ENCODE measurements around the gene GPR139.

The GPR139 gene

DNA sequence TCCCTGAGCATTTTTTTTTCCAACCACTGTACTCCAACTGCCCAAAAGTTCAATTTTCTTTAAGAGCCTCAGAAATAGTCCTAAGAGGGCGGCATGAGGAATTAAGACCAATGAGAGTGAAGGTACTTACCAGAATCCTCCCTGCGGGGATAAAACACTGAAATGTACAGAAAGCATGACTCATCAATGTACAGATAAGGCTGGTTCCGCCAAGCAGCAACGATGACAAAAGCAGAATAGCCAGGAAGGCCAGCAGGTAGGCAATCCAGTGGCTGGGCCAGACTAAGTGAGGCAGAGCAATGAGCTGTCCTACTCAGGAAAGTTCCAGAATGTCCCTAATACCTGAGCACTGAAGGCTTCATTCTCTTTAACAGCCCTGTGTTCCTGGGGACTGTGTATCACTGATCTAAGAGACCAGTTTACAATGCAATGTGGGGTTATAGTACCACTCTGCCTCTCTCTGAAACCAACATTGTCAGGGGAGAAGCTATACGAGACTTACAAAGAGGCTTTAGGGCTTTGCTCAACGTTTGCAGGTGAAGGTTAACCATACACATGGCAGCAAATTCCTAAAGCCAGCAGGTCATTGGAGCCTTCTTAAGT is 11.0 kb upstream of the GPR139 start (continued):
- TF ChIP-seq, protein P1, sequence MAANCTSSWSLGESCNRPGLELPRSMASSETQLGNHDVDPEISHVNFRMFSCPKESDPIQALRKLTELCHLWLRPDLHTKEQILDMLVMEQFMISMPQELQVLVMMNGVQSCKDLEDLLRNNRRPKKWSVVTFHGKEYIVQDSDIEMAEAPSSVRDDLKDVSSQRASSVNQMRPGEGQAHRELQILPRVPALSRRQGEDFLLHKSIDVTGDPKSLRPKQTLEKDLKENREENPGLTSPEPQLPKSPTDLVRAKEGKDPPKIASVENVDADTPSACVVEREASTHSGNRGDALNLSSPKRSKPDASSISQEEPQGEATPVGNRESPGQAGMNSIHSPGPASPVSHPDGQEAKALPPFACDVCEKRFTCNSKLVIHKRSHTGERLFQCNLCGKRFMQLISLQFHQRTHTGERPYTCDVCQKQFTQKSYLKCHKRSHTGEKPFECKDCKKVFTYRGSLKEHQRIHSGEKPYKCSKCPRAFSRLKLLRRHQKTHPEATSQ (tag by site-specific recombination; IDR thresholded peaks at IDR 0.05): no peak
- no peak for TF ChIP-seq SP3 (tag by site-specific recombination; IDR thresholded peaks at IDR 0.05)
- no peak for TF ChIP-seq EGR2 (tag by site-specific recombination; IDR thresholded peaks at IDR 0.05; ENCODE audit: low read depth)
- TF ChIP-seq, protein P2, sequence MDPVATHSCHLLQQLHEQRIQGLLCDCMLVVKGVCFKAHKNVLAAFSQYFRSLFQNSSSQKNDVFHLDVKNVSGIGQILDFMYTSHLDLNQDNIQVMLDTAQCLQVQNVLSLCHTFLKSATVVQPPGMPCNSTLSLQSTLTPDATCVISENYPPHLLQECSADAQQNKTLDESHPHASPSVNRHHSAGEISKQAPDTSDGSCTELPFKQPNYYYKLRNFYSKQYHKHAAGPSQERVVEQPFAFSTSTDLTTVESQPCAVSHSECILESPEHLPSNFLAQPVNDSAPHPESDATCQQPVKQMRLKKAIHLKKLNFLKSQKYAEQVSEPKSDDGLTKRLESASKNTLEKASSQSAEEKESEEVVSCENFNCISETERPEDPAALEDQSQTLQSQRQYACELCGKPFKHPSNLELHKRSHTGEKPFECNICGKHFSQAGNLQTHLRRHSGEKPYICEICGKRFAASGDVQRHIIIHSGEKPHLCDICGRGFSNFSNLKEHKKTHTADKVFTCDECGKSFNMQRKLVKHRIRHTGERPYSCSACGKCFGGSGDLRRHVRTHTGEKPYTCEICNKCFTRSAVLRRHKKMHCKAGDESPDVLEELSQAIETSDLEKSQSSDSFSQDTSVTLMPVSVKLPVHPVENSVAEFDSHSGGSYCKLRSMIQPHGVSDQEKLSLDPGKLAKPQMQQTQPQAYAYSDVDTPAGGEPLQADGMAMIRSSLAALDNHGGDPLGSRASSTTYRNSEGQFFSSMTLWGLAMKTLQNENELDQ (tag by site-specific recombination; IDR thresholded peaks at IDR 0.05; ENCODE audit: low read depth): no peak

DNA sequence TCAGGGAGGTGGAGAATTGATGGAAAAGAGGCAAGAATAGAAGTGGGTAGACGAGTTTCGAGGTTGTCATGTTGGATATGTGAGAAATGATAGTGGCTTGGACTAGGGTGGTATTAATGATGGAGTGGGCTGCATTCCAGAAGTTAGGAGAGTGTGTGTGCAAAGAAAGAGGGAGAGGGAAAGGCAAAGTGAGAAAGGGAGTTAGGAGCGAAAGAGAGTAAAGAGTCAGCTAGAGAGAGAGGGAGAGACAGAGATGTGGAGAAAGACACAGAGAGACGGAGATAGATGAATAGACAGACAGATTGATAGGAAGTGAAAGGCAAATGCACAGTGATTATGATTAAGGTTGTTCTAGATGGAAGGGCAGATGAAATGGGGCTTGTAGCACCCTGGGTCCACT is 5.4 kb upstream of the GPR139 start:
- ChIA-PET CTCF (no interaction called here), POLR2A (no interaction called here)
- TF ChIP-seq KLF1 (tag by site-specific recombination; IDR thresholded peaks at IDR 0.05) (no peak), ZNF658 (tag by site-specific recombination; IDR thresholded peaks at IDR 0.05) (no peak), ZNF37A (tag by site-specific recombination; IDR thresholded peaks at IDR 0.05) (no peak)
- Histone ChIP-seq H3K36me3 (ENCODE audit: control insufficient read depth in 2 of 2, insufficient read depth in 1 of 2, low read length in 2 of 2) (no peaks in the 10 kb centered on the region), H3K4me1 (ENCODE audit: control insufficient read depth, insufficient read depth, low read length) (no peaks in the 10 kb centered on the region), H3K4me3 (ENCODE audit: low read depth, low read length) (no peak overlapping the region), H3K27ac (ENCODE audit: extremely low read depth, low read depth, low read length) (no peak overlapping the region), H3K9me3 (ENCODE audit: control insufficient read depth, insufficient read depth, low read depth, low read length) (no peaks in the 10 kb centered on the region)

DNA sequence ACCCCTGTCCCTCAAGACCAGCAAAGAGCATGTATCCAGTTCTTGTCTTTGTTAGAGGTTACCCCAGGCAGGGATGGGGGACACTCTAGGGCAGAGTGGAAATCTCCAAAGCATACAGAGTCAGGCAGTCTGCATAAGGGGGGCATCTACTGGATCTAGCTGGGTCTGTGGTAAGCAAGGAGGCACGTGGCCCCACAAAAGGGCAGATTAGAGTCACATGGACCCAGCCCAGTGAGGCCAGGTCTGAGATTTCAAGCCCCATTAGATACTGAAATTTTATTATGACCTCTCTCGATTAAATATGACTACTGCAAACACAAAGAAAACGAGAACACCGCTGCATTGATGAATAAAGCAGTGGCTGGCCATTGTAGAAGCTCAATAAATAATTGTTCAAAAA is 1.6 kb upstream of the GPR139 start:
- ChIA-PET POLR2A (no interaction called here), CTCF (no interaction called here)
- Histone ChIP-seq H3K36me3 (ENCODE audit: control insufficient read depth in 2 of 2, insufficient read depth in 1 of 2, low read length in 2 of 2) (no peaks in the 10 kb centered on the region), H3K4me3 (ENCODE audit: low read depth, low read length) (no peak overlapping the region), H3K27ac (ENCODE audit: extremely low read depth, low read depth, low read length) (no peak overlapping the region), H3K4me1 (ENCODE audit: control insufficient read depth, insufficient read depth, low read length) (no peaks in the 10 kb centered on the region; the same call in 1 of the 2 replicates), H3K9me3 (ENCODE audit: control insufficient read depth, insufficient read depth, low read depth, low read length) (no peaks in the 10 kb centered on the region)
- TF ChIP-seq, protein P3, sequence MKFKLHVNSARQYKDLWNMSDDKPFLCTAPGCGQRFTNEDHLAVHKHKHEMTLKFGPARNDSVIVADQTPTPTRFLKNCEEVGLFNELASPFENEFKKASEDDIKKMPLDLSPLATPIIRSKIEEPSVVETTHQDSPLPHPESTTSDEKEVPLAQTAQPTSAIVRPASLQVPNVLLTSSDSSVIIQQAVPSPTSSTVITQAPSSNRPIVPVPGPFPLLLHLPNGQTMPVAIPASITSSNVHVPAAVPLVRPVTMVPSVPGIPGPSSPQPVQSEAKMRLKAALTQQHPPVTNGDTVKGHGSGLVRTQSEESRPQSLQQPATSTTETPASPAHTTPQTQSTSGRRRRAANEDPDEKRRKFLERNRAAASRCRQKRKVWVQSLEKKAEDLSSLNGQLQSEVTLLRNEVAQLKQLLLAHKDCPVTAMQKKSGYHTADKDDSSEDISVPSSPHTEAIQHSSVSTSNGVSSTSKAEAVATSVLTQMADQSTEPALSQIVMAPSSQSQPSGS (tag by site-specific recombination; IDR thresholded peaks at IDR 0.05; ENCODE audit: low read depth): no peak
- TF ChIP-seq SCRT1 (tag by site-specific recombination; IDR thresholded peaks at IDR 0.05; ENCODE audit: borderline replicate concordance): no peak
- no peak for TF ChIP-seq ZNF521 (tag by site-specific recombination; IDR thresholded peaks at IDR 0.05)
- TF ChIP-seq ZNF292 (tag by site-specific recombination; IDR thresholded peaks at IDR 0.05; ENCODE audit: borderline replicate concordance, low read depth): no peak
- no peak for TF ChIP-seq ZNF621 (tag by site-specific recombination; IDR thresholded peaks at IDR 0.05)
- no peak for TF ChIP-seq ZFP69B (tag by site-specific recombination; IDR thresholded peaks at IDR 0.05)
- no peak for TF ChIP-seq ZNF830 (tag by site-specific recombination; IDR thresholded peaks at IDR 0.05; ENCODE audit: low read depth)
- TF ChIP-seq SP2 (tag by site-specific recombination; IDR thresholded peaks at IDR 0.05): no peak
- no peak for TF ChIP-seq ZBTB20 (tag by site-specific recombination; IDR thresholded peaks at IDR 0.05)
- TF ChIP-seq TRIM28 (IDR thresholded peaks at IDR 0.05; ENCODE audit: borderline replicate concordance, low read length): no peak
- no peak for TF ChIP-seq ZNF837 (tag by site-specific recombination; IDR thresholded peaks at IDR 0.05)
